SJCRH30 (cell line): ENCODE results near the gene NCAPD3. TPM values are rescaled to one million over a fixed set of nuclear protein-coding genes. Genes with fewer than 3 reads are reported as not detected.

Experiments
- DNase-seq, 2 experiments: peaks; one replicate each; pipeline ENCODE4 v3.0.0-alpha.2; 2015 to 2020
- H3K27ac ChIP-seq: fragments of 250-450 bp; sonication (Bioruptor Pico); 2 replicates; pipeline ENCODE4 v1.5.1; 2020; ENCODE audit warnings: mild to moderate bottlenecking, moderate library complexity
- H3K27me3 ChIP-seq: fragments of 250-450 bp; sonication (Bioruptor Pico); 2 replicates; pipeline ENCODE4 v1.5.1; 2020; ENCODE audit warnings: mild to moderate bottlenecking, moderate library complexity
- H3K36me3 ChIP-seq: fragments of 250-450 bp; sonication (Bioruptor Pico); 2 replicates; pipeline ENCODE4 v1.5.1; 2020; ENCODE audit warnings: mild to moderate bottlenecking, moderate library complexity
- H3K4me1 ChIP-seq: fragments of 250-450 bp; sonication (Bioruptor Pico); 2 replicates; pipeline ENCODE4 v1.5.1; 2020; ENCODE audit warnings: mild to moderate bottlenecking, moderate library complexity
- H3K4me3 ChIP-seq: fragments of 250-450 bp; sonication (Bioruptor Pico); 2 replicates; pipeline ENCODE4 v1.5.1; 2020; ENCODE audit warnings: mild to moderate bottlenecking, moderate library complexity
- H3K9me3 ChIP-seq: fragments of 250-450 bp; sonication (Bioruptor Pico); replicated peaks from 2 replicates; pipeline ENCODE4 v1.5.1; 2020; ENCODE audit warnings: mild to moderate bottlenecking, moderate library complexity
- total RNA-seq: library from RNA; depleted of rRNA; stranded (reverse); fragments of >200 nt; shearing (Covaris generic); gene quantifications from 2 replicates; pipeline ENCODE4 v1.2.3, GENCODE V29; 2014; rRNA removed

Gene NCAPD3
- 71.2 and 75.7 TPM in 2 replicates for total RNA-seq

GRCh38 chr11:134223836-134224709 lies at the start of gene NCAPD3, which contains the start of gene VPS26B:
TSS of gene NCAPD3 (minus strand) at chr11:134223967. CDS start at chr11:134223926, 41 bp downstream.
TSS of gene VPS26B (plus strand) at chr11:134224671. CDS start at chr11:134225123, 452 bp downstream.
- DNase-seq, result peak; percentile 95 to 97
- H3K4me3 ChIP-seq, result peak within 1 kb of the TSS; percentile 82
- peak within 1 kb of the TSS; percentile 95 for H3K27ac ChIP-seq
- peaks cover 18% of the 10 kb centered on the region for H3K36me3 ChIP-seq
- H3K27me3 ChIP-seq, result no peaks in the 10 kb centered on the region
- H3K9me3 ChIP-seq, result no peaks in the 10 kb centered on the region
- peaks cover 3% of the 10 kb centered on the region; the same call in 1 of the 2 replicates for H3K4me1 ChIP-seq

- no peak overlapping the region for H3K27ac ChIP-seq
- H3K36me3 ChIP-seq, result no peaks in the 10 kb centered on the region
- H3K4me1 ChIP-seq, result peaks cover 6% of the 10 kb centered on the region; the same call in 1 of the 2 replicates
- H3K4me3 ChIP-seq, result no peak overlapping the region
- peaks cover 3% of the 10 kb centered on the region; the same call in 1 of the 2 replicates for H3K27me3 ChIP-seq
- no peaks in the 10 kb centered on the region for H3K9me3 ChIP-seq
- no peak for DNase-seq
Measured at GRCh38 chr11:134273317-134273712, 49.5 kb upstream of the NCAPD3 start.

GRCh38 chr11:134272381-134273316 lies 48.9 kb upstream of the NCAPD3 start:
- Histone ChIP-seq H3K27ac (no peak overlapping the region), H3K4me3 (no peak overlapping the region), H3K9me3 (no peaks in the 10 kb centered on the region), H3K27me3 (peaks cover 3% of the 10 kb centered on the region; the same call in 1 of the 2 replicates), H3K4me1 (peaks cover 12% of the 10 kb centered on the region), H3K36me3 (no peaks in the 10 kb centered on the region)
- peak; percentile 19 to 58 for DNase-seq

DNA sequence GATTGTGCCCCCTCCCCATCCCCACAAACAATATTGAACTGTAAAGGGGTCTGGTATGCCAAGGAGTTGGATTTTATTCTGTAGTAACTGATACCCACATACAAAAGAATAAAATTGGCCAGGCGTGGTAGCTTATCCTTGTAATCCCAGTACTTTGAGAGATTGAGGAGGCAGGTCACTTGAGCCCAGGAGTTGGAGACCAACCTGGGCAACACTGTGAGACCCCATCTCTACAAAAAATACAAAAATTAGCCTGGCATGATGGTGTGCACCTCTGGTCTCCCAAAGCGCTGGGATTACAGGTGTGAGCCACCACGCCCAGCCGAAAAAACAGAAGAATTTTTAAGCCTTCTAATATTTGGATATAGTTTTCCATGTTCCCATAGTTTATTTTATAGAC lies 48.2 kb upstream of the NCAPD3 start:
- DNase-seq, result no peak
- H3K27me3 ChIP-seq, result peaks cover 3% of the 10 kb centered on the region; the same call in 1 of the 2 replicates
- H3K9me3 ChIP-seq, result no peaks in the 10 kb centered on the region
- no peak overlapping the region for H3K27ac ChIP-seq
- H3K4me1 ChIP-seq, result peaks cover 19% of the 10 kb centered on the region
- H3K36me3 ChIP-seq, result no peaks in the 10 kb centered on the region
- no peak overlapping the region for H3K4me3 ChIP-seq

DNA sequence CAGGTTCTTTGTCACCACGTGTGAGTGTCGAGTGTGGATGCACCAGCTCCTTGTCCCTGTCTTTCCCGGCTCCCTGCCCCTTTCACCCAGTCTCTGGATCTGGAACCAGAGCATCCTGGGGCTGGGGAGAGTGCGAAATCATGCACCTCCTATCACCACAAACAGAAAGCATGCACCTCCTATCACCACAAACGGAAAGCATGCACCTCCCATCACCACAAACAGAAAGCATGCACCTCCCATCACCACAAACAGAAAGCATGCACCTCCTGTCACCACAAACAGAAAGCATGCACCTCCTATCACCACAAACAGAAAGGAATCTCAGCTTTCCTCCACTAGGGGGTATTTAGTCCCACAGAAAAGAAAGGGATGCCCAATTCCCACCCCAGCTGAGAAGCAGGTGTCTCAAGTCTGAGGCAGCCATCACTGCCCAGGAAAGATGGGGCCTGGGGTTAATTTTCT lies 46.5 kb upstream of the NCAPD3 start:
- Histone ChIP-seq H3K36me3 (no peaks in the 10 kb centered on the region), H3K9me3 (no peaks in the 10 kb centered on the region), H3K27me3 (peaks cover 3% of the 10 kb centered on the region; the same call in 1 of the 2 replicates), H3K27ac (no peak overlapping the region), H3K4me3 (no peak overlapping the region), H3K4me1 (peaks cover 24% of the 10 kb centered on the region)
- DNase-seq, result peak in 1 of 2 experiments; percentile 39

DNA sequence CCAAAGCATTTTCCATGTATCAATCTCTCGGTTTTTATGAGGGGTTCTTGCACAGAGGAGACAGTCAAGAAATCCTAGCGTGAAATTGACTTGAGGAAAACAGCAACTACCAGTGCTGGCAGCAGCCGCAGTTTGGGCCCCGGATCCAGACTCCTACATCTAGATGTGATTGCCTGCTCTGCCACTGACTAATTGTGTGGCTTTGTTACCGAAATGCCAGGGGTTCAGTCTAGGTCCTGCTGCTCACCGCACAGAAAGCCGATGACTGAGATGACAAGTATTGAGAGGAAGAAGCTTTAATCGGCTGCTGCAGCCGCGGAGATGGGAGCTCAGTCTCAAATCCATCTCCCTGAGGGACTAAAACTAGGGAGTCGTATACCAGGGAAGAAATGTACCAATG lies 44.2 kb upstream of the NCAPD3 start:
- DNase-seq, result peak; percentile 72 to 73
- peaks cover 26% of the 10 kb centered on the region for H3K4me1 ChIP-seq
- peak overlapping the region; percentile 75 for H3K27ac ChIP-seq
- H3K9me3 ChIP-seq, result no peaks in the 10 kb centered on the region
- no peak overlapping the region for H3K4me3 ChIP-seq
- peaks cover 4% of the 10 kb centered on the region for H3K36me3 ChIP-seq
- 0 out of 2 replicates have a peak, but pooled peaks cover 3% of the 10 kb centered on the region for H3K27me3 ChIP-seq

GRCh38 chr11:134267461-134267860 lies 43.7 kb upstream of the NCAPD3 start:
- Histone ChIP-seq H3K9me3 (no peaks in the 10 kb centered on the region), H3K27ac (peak overlapping the region; percentile 75), H3K4me3 (no peak overlapping the region), H3K36me3 (peaks cover 7% of the 10 kb centered on the region), H3K4me1 (peaks cover 30% of the 10 kb centered on the region), H3K27me3 (no peaks in the 10 kb centered on the region)
- DNase-seq, result peak; percentile 19 to 49

DNA sequence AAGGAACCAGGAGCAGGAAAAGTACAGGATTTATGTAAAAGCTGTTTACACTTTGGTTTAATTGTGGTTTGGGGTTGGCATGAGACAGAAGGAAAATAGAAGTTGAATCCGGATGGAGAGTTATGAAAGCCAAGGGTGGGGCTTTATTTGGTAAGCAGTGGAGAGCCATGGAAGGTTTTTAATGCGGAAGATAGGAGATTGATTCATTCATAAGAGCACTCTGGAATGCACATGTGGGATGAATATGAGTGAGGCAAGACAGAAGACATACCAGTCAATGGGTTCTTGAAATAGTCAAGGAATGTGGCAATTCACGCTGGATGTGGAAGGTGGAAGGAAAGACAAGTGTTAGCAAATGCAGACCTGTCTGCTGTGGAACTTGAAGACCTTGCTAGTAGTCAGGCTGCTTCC lies 43.1 kb upstream of the NCAPD3 start:
- Histone ChIP-seq H3K4me3 (no peak overlapping the region), H3K27ac (no peak overlapping the region; the same call in 1 of the 2 replicates), H3K4me1 (peaks cover 32% of the 10 kb centered on the region), H3K36me3 (peaks cover 7% of the 10 kb centered on the region), H3K27me3 (no peaks in the 10 kb centered on the region), H3K9me3 (no peaks in the 10 kb centered on the region)
- DNase-seq, result no peak

DNA sequence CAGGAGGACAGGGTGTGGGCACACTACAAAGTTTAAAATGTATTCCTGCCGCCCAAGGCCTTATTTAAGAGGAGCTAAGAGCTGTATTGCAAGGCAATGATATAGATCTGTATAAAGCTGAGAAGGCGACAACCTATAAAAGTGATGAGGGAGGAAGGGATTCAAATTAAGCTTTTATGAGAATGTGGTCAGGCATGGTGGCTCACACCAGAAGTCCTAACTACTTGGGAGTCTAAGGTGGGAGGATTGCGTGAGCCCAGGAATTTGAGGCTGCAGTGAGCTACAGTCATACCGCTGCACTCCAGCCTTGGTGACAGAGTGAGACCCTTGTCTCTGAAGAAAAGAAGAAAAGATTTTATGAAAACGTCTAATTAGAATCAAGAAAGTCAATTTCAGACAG lies 42.7 kb upstream of the NCAPD3 start:
- Histone ChIP-seq H3K9me3 (no peaks in the 10 kb centered on the region), H3K36me3 (peaks cover 7% of the 10 kb centered on the region), H3K27me3 (no peaks in the 10 kb centered on the region), H3K4me1 (peaks cover 34% of the 10 kb centered on the region), H3K4me3 (no peak overlapping the region), H3K27ac (no peak overlapping the region)
- no peak for DNase-seq

DNA sequence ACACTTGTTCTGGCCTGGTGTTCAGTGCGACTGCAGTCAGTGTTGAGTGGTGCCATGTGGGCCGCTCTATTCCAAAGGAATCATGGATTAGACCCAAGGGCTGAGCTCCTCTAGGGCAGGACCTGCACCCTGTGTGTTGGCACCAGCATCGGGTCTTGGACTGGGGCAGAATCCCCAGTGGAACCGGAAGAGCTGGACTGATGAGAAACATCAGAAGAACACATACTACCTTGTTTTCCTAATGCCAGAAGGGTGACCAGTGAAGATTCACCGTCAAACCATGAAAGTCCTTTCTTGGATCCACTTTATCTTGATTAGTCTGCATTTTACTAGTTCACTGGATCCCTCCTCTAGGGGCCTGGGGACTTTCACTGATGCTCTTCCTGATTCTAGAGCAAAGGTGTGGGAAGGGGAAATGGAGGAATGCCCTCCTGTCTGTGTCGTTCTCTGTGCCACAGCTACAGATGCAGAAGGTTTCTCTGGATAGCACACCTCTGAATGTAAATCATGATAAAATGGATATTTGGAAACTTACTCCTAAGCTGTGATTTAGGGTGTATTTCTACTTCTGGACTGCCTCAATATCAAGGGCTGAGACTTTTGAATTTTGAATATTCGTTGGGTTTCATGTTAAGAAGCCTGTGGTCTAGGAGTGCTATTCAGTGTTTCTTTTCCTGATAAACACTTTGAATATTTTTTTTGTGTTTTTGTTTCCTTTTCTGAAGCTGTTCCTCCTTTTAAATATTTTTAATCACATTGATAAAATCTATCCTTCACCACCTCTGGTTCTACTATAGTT lies 41.4 kb upstream of the NCAPD3 start:
- Histone ChIP-seq H3K4me1 (peaks cover 42% of the 10 kb centered on the region), H3K4me3 (no peak overlapping the region), H3K9me3 (no peaks in the 10 kb centered on the region), H3K27ac (no peak overlapping the region), H3K36me3 (peaks cover 9% of the 10 kb centered on the region), H3K27me3 (no peaks in the 10 kb centered on the region)
- DNase-seq, result no peak

- H3K4me3 ChIP-seq, result no peak overlapping the region
- no peaks in the 10 kb centered on the region for H3K9me3 ChIP-seq
- no peaks in the 10 kb centered on the region for H3K27me3 ChIP-seq
- H3K27ac ChIP-seq, result peak overlapping the region; percentile 66
- H3K36me3 ChIP-seq, result peaks cover 32% of the 10 kb centered on the region
- H3K4me1 ChIP-seq, result peaks cover 27% of the 10 kb centered on the region
- peak; percentile 96 to 97 for DNase-seq
Measured at GRCh38 chr11:134261626-134262488, 38.1 kb upstream of the NCAPD3 start.

- peaks cover 23% of the 10 kb centered on the region for H3K4me1 ChIP-seq
- peaks cover 34% of the 10 kb centered on the region for H3K36me3 ChIP-seq
- DNase-seq, result no peak
Measured at GRCh38 chr11:134260983-134261382, 37.2 kb upstream of the NCAPD3 start.

GRCh38 chr11:134260503-134260902 lies 36.7 kb upstream of the NCAPD3 start:
- no peaks in the 10 kb centered on the region for H3K9me3 ChIP-seq
- no peak overlapping the region for H3K4me3 ChIP-seq
- DNase-seq, result no peak
- H3K4me1 ChIP-seq, result peaks cover 23% of the 10 kb centered on the region
- no peak overlapping the region for H3K27ac ChIP-seq
- no peaks in the 10 kb centered on the region for H3K27me3 ChIP-seq
- H3K36me3 ChIP-seq, result peaks cover 34% of the 10 kb centered on the region

More at GRCh38 chr11:134260983-134261382, 37.2 kb upstream of the NCAPD3 start:
- H3K27ac ChIP-seq, result no peak overlapping the region
- H3K4me3 ChIP-seq, result no peak overlapping the region
- no peaks in the 10 kb centered on the region for H3K27me3 ChIP-seq
- H3K9me3 ChIP-seq, result no peaks in the 10 kb centered on the region
